Activated CD8-positive, alpha-beta T cell treated with anti-CD3 and anti-CD28 coated beads for 36 hours (primary cell): ENCODE measurements around the gene GABBR2. TPM values are rescaled to one million over a fixed set of nuclear protein-coding genes. Genes with fewer than 3 reads are reported as not detected.

Experiments
- ATAC-seq: fragments of 200-7000 bp; cut with Tn5 transposase; one replicate; pipeline ENCODE4 v1.10.0; 2021; ENCODE audit warnings: mild to moderate bottlenecking, moderate library complexity
- CTCF ChIA-PET: fragments of 350-600 bp; sonication (Branson Sonifier 250); formaldehyde crosslinking; loops from one replicate; lab custom pipeline; 2021; ENCODE audit warnings: antibody characterized with exemption; lab: Charles Lee
- POLR2A ChIA-PET: fragments of 350-600 bp; sonication (Branson Sonifier 250); formaldehyde crosslinking; loops from one replicate; lab custom pipeline; 2021; ENCODE audit warnings: antibody characterized with exemption; lab: Charles Lee
- DNase-seq: peaks from one replicate; pipeline ENCODE4 v3.0.0-alpha.2; 2020
- H3K27ac Mint-ChIP-seq: one replicate; pipeline ENCODE4 v1.8.0; 2021; ENCODE audit warnings: mild to moderate bottlenecking, mixed read lengths
- H3K27me3 Mint-ChIP-seq: one replicate; pipeline ENCODE4 v1.8.0; 2021; ENCODE audit warnings: mixed read lengths
- H3K36me3 Mint-ChIP-seq: one replicate; pipeline ENCODE4 v1.8.0; 2021; ENCODE audit warnings: low read depth, mixed read lengths
- H3K4me1 Mint-ChIP-seq: one replicate; pipeline ENCODE4 v1.8.0; 2021; ENCODE audit warnings: low read depth, mixed read lengths
- H3K4me3 Mint-ChIP-seq: one replicate; pipeline ENCODE4 v1.8.0; 2021; ENCODE audit warnings: mild to moderate bottlenecking, moderate library complexity, mixed read lengths
- H3K9me3 Mint-ChIP-seq: one replicate; pipeline ENCODE4 v1.8.0; 2021; ENCODE audit warnings: mixed read lengths
- intact Hi-C: fragments of 100-400 bp; cut with micrococcal nuclease; formaldehyde crosslinking; loops from one replicate; pipeline ENCODE4 v1.10.0; 2022
- total RNA-seq, 2 experiments: library from RNA; stranded (reverse); gene quantifications; one replicate each; pipeline ENCODE4 v1.2.3, GENCODE V29; 2021
- TF ChIP-seq, protein P1 (sequence below): fragments of 200-600 bp; IDR thresholded peaks from one replicate; pipeline ENCODE4 v1.8.0; 2022; ENCODE audit warnings: antibody characterized with exemption, mild to moderate bottlenecking

The GABBR2 gene
- total RNA-seq, 2 experiments from 2014 or later = not detected

DNA sequence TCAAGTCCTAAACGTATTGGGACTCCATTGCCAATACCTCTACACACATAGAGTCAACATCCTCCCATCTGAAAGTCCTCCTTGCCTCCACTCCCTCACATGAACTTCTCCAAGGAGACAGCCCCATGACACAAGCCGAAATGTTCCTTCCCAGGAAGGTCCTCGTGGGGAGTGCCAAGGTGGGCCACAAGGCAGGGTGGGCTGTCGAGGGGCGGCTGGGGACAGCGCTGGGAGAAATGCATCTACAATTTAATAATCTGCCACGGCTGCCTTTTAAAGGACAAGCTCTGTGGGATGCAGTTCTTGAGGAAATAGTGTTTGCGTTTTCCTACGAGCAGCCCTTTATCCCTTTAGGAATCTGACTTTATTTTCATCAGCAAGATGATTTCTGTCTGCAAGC is 138.7 kb downstream of the GABBR2 start:
- Mint-ChIP-seq H3K4me3 (no peak overlapping the region), H3K4me1 (peaks cover under 1% of the 10 kb centered on the region), H3K27me3 (peaks cover 4% of the 10 kb centered on the region), H3K36me3 (no peaks in the 10 kb centered on the region), H3K9me3 (no peaks in the 10 kb centered on the region), H3K27ac (no peak overlapping the region)
- ChIA-PET POLR2A (interaction anchor here (0.5 kb wide), 1 partner anchor 79 kb away, joined by 4 read pairs; no protein-coding TSS in a partner anchor), CTCF (no interaction called here)
- intact Hi-C loops = no loop called here
- ATAC-seq (no peak), DNase-seq (no peak)
- TF ChIP-seq, protein P1, sequence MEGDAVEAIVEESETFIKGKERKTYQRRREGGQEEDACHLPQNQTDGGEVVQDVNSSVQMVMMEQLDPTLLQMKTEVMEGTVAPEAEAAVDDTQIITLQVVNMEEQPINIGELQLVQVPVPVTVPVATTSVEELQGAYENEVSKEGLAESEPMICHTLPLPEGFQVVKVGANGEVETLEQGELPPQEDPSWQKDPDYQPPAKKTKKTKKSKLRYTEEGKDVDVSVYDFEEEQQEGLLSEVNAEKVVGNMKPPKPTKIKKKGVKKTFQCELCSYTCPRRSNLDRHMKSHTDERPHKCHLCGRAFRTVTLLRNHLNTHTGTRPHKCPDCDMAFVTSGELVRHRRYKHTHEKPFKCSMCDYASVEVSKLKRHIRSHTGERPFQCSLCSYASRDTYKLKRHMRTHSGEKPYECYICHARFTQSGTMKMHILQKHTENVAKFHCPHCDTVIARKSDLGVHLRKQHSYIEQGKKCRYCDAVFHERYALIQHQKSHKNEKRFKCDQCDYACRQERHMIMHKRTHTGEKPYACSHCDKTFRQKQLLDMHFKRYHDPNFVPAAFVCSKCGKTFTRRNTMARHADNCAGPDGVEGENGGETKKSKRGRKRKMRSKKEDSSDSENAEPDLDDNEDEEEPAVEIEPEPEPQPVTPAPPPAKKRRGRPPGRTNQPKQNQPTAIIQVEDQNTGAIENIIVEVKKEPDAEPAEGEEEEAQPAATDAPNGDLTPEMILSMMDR = no peak

DNA sequence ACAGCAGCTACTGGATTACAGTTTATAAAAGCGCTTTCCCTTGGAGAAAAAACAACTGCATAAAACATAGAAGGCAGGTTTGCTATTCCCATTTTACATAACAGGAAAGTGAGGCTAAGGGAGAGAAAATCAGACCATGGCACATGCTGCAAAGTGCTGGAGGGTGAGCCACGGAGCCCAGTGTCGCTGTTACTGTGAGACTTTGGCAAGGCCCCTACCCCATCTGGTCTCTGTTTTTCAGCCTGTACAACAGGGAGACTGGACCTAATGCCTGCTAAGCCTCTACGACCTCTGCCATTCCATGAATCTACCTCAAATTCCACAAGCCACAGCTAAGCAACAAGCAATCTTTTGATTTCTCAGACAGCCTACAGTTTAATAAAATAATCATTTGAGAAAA is 139.2 kb downstream of the GABBR2 start:
- ChIA-PET CTCF (no interaction called here), POLR2A (no interaction called here)
- TF ChIP-seq, protein P1 = no peak
- Mint-ChIP-seq H3K27ac (no peak overlapping the region), H3K4me1 (no peaks in the 10 kb centered on the region), H3K4me3 (no peak overlapping the region), H3K9me3 (no peaks in the 10 kb centered on the region), H3K36me3 (no peaks in the 10 kb centered on the region), H3K27me3 (peaks cover 4% of the 10 kb centered on the region)
- no peak for DNase-seq
- intact Hi-C loops = no loop called here
- ATAC-seq = no peak

DNA sequence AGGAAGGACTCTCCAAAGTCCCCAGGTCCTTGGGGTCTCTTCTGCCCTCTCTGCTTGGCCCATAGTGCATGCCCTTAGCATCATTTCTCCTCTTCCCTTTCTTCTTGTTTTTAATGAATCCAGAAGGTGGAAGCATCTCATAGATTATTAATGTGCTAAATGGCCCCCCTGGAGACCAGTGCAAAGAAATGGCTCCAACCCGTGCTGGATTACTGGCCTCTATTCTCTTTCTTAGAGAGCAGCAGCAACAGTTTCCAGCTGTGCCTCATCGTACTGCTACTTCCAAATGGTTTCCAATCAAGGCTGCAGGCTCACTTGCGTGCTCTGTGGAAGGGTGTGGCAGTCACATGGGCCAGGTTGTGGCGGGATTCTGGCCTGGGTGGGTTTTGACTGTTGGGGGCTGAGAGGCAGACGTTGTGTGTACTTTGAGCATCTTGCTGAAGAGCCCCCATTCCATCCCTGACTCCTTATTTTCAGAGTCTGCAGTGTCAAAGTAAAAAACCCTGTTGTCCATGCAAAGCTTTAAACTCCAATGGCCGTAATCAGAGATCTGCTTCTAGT is 139.7 kb downstream of the GABBR2 start:
- no peak overlapping the region for H3K4me3 Mint-ChIP-seq
- no peaks in the 10 kb centered on the region for H3K4me1 Mint-ChIP-seq
- peaks cover 3% of the 10 kb centered on the region for H3K27me3 Mint-ChIP-seq
- TF ChIP-seq, protein P1 = no peak
- intact Hi-C loops = no loop called here
- ATAC-seq = no peak
- ChIA-PET CTCF (no interaction called here), POLR2A (no interaction called here)
- H3K36me3 Mint-ChIP-seq = no peaks in the 10 kb centered on the region
- no peak for DNase-seq
- no peak overlapping the region for H3K27ac Mint-ChIP-seq
- no peaks in the 10 kb centered on the region for H3K9me3 Mint-ChIP-seq

DNA sequence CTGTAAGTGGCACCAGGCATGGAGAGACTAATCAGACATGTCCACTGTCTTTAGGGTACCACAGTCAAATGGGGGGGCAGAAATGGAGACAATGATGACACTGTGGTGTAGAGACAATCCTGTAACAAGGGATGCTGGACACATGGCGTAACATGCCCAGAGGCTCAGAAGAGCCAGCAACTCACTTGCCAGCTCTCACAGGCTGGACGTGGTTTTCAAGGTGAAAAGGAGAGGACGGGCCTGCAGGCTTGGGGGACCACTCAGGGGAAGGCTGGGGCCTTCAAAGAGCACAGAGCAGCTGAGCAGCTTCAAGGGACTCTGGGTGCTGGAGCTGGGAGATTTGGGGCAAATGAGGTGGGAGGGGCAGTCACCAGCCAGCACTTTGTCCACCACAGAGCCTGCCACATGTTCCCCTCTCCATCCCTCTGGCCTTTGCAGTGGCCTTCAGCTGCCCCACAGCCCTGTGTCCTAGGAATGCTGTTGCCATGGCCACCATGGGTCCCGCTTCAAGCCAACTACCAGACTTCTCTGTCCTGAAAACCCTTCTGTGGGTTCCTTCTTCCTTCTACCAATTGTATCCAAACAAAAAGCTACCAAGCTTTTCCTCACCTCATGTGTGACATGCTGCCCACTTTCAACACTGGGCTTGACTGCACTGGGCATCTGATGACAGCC is 140.4 kb downstream of the GABBR2 start:
- ChIA-PET CTCF (no interaction called here), POLR2A (no interaction called here)
- Mint-ChIP-seq H3K4me3 (no peak overlapping the region), H3K9me3 (no peaks in the 10 kb centered on the region), H3K27ac (no peak overlapping the region), H3K4me1 (no peaks in the 10 kb centered on the region), H3K36me3 (no peaks in the 10 kb centered on the region), H3K27me3 (peaks cover 3% of the 10 kb centered on the region)
- TF ChIP-seq, protein P1 = no peak
- intact Hi-C loops = no loop called here
- ATAC-seq (no peak), DNase-seq (no peak)

DNA sequence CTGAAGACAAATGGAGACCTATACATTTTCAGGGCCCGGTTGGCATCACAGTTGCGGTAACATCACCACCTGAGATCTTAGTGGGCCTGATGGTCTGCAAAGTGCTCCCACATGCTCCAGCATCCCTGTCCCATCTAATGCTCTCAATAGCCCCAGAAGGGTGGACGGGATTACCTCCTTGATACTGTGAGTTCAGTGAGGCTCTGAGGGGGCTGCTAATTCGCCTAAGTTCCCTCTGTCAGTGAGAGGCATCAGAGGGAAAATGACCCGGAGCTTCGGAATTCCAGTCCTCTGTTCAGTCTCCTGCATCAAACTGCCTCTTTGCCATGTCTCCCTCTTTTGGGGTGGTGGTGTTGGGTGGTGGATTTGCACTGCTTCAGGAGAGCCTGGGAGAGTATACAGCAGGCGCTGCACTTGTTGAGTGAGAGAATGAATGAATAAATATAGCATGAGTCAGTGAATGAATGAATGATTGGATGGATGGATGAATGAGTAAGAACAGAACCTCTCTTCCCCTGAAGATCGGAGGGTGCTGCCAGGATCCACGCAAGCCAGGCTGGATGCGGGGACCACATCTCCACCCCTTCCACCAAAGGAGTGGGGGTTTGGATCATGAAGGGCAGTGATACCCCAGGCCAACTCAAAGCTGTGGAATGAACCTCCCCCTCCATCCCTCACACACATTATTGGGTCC is 141.0 kb downstream of the GABBR2 start:
- no peaks in the 10 kb centered on the region for H3K36me3 Mint-ChIP-seq
- no peak for DNase-seq
- no peaks in the 10 kb centered on the region for H3K4me1 Mint-ChIP-seq
- CTCF ChIA-PET = no interaction called here
- no peak overlapping the region for H3K27ac Mint-ChIP-seq
- H3K9me3 Mint-ChIP-seq = no peaks in the 10 kb centered on the region
- peaks cover 3% of the 10 kb centered on the region for H3K27me3 Mint-ChIP-seq
- TF ChIP-seq, protein P1 = no peak
- no peak overlapping the region for H3K4me3 Mint-ChIP-seq
- intact Hi-C loops = no loop called here
- POLR2A ChIA-PET = interaction anchor here (0.9 kb wide), 1 partner anchor 15 kb away, joined by 3 read pairs; no protein-coding TSS in a partner anchor
- ATAC-seq = no peak
